Non-pigmented ciliary epithelial cell (primary cell): ENCODE data around the gene SH2D5.

Source experiments
- DNase-seq: peaks from one replicate; pipeline ENCODE4 v3.0.0-alpha.2; 2010; ENCODE audit warnings: low read depth

The SH2D5 gene

DNA sequence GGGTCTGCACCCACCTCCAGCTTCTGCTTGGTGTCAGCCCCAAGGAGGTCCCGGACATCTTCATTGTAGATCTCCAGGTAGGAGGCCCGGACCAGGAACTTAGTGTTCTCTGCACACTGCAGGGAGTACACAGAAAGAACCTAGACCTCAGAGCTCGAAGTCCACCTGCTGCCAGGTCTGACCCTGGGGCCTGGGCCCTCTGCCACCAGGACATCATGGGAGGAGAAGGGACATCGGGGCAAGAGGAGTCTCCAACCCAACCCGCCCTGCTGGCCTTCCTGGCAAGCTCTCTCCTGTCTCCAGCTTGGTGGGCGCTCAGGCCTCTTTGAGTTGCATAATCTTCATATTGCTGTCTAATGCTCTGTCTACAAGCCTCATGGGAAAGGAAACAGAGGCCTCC, 19.1 kb downstream of the SH2D5 start:
- no peak for DNase-seq

DNA sequence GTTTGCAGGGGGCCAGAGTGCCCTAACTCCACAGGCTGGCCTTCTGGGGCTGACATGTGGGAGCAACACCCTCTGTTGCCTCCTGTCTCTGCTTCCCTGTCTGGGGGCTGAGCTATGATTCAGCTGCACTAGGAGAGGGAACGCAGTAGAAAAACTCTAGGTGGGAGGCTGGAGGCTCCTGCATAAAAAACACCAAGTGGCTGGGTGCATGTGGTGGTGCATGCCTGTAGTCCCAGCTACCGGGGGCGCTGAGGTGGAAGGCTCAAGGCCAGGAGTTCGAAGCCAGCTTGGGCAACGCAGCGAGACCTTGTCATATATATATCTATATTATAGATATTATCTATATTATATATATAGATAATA, 20.3 kb downstream of the SH2D5 start:
- DNase-seq: no peak

DNA sequence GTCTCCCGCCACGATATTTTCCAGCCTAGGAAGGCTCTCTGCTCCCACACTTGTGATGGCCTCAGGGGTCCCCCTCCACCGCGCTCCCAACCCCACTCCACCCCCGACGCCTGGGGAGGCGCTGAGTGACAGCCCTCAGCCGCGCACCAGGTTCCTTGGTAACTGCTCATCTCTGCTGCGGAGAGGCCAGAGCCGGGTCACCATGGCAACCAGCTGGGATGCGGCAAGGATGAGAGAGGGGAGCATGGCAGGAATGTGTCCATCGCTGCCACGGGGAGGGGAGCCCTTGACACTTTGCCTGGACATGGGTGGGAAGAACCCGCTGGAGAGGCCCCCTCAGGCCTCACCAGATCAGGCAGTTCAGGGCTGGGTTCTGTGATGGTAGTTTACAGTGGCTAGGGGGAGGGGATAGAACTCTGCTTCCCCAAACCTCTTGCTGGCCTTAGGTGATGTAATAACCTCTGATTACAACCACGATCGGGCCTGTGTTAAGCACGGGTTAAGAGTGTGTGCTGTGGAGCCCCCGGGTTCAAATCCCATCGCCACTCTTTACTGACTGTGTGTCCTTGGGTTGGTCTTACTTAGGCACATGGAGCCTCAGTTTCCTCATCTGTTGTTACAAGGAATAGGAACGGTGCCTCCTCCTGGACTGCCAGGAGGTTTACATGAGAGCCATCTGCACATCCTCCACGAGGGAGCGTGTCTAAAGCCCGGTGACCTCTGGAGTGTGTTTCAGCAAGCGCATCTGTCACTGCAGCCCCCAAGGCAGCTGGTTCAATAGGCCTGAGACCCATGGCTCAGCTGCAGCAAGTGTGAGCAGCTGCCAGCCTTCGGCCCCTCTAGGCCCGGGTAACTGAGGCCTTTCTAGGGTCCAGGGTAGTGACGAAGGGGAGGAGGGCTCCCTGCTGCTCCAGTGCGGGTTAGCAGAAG, 21.0 kb downstream of the SH2D5 start:
- DNase-seq: no peak

DNA sequence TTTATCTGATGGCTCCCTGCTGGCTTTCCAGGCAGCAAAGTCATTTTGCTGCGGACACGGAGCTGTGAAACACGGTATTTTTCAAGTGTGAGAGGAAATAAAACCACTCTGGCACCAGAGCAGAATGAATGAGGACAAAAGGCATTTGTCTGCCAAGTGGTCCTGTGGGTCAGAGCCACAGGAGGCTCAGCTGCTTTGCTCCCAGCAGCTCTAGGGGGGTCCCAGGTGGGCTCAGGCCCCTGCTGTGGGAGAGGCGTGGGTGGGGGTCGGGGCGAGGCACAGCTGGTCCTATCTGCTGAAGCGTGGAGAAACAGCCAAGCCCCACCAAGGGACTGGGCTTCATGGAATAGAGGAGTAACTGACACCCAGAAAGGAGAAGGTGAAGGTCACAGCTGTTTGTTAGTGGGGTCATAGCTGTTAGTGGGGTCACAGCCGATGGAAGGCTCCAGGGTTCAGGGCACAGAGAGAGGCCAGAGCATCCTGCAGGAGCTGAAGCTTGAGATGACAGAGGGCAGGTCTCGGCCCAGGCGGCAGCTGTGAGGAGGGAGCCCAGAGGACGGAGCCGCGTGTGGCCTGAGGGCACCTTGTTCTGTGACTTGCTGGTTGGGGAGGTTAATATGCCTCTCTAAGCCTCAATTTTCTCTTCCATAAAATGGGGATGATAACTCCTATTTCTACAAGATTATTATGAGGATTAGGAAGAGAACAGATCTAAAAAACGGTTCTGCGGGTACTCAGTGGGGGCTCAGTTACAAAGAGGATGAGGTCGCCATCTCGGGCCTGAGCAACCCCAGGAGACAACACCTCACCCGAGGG, 21.8 kb downstream of the SH2D5 start:
- no peak for DNase-seq

DNA sequence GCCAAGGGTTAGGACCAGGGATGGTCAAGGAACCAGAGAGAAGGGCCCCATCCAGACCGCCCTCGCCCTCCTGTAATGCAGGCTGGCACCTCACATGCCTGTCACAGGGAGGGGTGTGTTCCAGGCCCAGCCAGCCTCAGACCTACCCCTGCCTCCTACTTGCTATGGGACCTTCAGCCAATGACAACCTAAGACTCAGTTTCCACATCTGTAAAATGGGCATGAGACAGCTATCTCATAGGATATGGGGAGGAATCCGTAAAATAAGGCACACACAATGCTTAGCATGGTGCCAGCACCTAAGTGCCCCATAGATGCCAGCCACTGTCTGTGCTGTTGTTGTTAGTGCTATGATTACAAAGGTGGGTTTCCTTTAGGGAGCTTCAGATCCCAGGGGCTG, 22.6 kb downstream of the SH2D5 start:
- DNase-seq: no peak

DNA sequence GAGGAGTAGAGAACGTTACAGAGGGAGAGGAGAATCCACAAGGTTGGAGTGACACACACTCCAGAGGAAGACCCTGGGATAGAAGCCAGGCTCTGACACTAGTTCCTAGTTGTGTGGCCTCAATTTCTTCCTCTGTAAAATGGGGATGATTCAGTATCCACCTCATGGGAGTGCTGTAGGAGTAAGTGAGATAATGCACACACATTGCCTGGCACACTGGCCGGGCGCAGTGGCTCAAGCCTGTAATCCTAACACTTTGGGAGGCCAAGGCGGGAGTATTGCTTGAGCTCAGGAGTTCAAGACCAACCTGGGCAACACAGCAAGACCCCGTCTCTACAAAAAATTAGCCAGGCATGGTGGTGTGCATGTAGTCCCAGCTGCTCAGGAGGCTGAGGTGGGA, 23.6 kb downstream of the SH2D5 start:
- no peak for DNase-seq

DNA sequence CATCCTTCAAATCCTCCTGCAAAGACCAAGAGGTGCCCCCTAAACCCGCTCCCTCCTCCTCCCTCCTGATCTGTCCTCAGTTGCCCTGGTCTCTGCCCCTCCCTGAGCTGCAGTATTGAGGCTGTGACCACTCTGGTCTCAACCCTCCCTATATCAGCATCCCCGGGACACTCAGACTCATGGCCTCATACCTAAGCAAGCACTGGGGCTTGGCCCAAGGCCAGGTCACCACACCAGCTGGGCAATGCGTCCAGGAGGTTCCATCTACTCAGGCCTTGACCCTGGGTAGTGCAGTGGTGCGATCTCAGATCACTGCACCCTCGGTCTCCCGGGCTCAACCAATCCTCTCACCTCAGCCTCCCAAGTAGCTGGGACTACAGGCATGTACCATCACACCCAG, 24.4 kb downstream of the SH2D5 start:
- DNase-seq: no peak

DNA sequence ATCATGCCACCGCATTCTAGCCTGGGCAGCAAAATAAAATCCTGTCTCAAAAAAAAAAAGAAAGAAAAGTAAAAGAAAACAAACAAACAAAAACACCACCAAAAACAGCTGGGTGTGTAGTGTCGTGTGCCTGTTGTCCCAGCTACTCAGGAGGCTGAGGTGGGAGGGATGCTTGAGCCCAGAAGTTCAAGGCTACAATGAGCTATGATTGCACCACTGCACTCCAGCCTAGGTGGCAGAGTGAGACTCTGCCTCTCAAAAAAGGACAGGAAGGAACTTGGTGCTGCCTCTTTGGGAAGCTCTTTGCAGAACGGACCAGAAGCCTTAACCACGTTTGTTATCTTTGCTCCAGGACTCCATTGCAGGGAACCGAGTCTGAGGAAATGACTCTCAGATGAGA, 25.7 kb downstream of the SH2D5 start:
- no peak for DNase-seq

DNA sequence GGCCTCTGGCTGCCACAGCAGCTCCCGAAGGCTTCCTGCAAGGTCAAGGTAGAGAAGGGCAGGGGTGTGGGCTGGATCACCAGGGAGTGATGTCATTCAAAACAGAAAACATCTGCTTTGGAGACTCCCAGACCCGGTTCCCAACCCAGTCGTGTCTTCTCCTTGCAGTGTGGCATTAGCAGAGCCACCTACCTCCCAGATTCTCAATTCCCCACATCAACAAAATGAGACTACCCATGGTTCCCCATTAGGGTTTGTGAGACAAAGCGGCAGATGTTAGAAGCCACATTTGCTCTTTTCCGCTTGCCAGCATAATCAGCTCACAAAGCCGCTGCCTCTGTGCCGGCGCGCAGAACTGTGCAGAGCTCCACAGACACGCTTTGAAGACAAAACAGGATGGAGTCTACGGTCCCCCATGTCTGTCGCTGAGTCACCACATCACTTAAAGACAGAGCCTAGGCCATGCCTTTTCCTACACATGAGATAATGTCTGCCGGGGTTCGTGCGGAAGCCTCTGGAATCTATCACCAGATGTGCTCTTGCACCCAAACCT, 27.2 kb downstream of the SH2D5 start:
- no peak for DNase-seq

DNA sequence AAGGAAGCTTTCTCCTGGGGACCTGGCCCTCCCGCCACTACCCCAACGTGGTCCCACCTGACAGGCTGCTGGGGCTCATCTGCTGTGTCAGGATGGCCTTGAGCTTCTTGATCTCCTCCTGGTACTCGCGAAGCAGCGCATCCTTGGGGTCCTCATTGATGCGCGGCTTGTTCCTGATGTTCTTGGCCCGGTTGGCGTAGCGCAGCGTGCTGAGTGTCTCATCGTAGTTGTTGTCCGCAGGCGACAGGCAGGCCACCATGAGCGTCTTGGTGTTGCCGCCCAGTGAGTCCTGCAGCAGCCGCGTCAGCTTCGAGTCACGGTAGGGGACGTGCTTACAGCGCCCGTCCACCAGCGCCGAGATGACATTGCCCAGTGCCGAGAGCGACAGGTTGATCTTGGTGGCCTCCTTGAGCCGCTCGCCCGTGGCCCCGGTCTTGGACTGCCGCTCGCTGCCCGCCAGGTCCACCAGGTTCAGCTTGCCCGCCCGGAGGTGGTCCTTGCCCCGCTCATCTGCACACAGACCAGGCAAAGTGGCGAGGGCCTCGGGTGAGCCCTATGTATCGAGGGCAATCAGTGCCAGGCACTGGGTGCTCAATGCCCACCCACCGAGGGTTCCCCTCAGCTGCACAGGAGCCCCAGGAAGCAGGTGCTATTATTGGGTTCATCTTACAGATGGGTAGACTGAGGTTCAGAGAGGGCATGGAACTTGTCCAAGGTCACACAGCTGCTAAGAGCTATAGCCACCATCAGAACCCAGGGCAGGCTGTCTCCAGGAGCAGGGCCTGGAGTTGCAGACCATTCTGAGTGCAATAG, 27.9 kb downstream of the SH2D5 start:
- no peak for DNase-seq

DNA sequence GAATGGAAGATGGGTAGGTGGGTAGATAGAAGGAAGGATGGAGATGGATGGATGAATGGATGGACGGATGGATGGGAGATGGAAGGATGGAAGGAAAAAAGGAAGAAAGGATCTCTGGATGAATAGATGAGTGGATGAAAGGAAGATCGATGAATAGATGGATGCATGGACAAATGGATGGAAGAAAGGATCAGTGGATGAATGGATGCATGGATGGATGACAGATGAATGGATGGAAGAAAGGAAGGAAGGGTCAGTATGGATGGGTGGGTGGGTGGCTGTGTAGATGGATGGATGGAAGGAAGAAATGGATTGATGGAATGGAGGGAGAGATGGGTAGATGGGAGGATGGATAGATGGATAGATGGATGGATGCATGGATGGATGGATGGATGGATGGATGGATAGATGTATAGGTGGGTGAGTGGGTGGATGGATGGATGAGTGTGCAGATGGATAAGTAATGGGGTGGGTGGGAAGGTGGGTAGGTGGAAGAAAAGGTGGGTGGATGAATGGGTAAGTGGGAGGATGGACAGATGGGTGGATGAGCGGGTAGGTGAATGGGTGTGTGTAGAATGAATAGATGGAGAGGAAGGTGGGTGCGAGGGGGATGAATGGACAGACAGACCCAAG, 29.3 kb downstream of the SH2D5 start:
- no peak for DNase-seq

DNA sequence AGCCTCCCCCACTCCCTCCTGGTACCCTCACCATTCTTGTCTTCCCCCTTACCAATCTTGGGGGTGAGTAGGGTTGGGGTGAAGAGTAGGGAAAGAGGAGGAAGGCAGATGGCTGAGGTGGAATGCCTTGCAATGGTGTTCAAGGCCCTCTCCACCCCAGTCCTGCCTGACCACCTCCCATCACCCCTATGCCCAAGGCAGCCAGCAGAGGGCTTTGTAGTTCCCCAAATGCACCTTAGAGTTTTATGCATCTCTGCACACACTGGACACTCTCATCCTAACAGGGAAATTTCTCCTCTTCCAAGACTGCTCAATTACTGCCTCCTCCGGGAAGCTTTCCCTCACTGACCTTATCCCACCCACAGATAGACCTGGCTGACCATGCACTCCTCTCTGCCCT, 30.1 kb downstream of the SH2D5 start:
- no peak for DNase-seq

DNA sequence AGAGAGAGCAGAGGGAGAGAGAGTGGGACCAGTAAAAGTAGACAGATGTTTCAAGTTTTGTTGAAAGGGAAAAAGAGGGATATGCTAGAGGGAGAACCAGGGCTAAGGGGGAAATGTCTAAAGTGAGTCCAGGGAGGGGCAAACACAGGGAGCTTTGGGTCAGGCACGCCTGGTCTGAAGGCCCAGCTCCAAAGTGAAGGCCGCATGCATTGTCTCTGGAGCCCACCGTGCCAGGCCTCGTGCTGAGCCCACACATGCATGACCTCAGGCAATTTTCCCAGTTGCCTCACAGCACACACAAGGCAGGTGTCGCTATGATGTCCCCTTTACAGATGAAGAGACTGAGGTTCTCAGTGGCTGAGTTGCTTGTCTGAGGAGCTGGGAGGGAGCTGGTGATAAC, 30.7 kb downstream of the SH2D5 start:
- no peak for DNase-seq

DNA sequence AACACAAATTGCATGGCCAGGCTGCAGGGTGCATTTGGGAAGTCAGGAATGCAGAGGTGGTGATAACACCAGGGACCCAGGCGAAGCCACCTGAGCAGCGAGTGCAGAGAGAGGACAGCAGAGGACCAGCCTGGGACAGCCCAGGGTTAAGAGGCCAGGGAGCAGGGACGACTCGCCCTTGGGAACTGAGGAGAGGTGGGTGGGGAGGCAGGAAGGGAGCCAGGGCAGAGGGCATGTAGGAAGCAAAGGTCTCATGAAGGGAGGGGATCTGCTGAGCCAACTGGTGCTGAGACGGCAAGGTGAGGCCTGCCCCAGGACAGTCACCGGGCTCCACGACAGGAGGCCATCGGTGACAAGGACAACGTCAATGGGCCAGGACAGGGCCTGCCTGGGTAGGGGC, 31.1 kb downstream of the SH2D5 start:
- no peak for DNase-seq

DNA sequence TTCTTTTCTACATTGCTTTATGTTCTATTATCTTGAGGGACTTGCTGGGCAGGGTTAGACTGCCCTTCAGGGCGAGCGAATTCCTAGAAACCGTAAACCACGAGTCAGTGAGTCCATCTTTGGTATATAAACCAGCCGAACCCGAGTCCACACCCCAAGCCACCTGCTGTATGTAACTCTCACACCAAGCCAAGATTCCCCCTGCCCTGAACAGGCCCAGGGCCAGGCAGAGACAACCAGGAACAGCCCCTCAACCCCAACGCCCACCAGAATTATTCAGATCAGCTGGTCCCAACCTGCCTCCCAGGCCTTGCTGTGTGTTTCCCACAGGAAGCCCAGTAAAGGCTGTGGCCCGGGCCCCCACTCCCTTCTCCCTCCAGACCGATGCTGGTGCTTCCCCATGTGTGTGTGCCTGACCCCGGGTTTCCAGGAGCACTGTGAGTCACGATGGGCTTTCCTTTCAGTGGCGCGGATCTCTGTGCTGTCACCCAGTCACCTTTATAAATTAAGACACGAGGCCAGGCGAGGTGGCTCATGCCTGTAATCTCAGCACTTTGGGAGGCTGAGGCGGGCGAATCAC, 31.8 kb downstream of the SH2D5 start:
- no peak for DNase-seq

DNA sequence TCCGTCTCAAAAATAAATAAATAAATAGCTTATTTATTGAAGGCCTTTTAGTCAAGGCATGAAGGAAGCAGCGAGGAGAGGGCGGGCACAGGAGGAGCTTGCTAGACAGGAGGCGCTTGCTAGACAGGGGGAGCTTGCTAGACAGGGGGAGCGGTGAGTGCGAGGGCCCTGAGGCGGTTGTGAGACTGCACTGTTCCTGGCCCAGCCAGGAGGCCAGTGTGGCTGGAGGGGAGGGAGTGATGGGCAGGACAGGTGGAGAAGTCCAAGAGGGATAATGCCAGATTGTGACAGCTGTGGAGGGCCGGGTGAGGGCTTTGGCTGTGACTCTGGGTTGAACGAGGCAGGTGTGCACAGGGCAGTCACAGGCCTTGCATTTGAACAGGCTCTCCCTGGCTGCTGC, 32.9 kb downstream of the SH2D5 start:
- DNase-seq: no peak

DNA sequence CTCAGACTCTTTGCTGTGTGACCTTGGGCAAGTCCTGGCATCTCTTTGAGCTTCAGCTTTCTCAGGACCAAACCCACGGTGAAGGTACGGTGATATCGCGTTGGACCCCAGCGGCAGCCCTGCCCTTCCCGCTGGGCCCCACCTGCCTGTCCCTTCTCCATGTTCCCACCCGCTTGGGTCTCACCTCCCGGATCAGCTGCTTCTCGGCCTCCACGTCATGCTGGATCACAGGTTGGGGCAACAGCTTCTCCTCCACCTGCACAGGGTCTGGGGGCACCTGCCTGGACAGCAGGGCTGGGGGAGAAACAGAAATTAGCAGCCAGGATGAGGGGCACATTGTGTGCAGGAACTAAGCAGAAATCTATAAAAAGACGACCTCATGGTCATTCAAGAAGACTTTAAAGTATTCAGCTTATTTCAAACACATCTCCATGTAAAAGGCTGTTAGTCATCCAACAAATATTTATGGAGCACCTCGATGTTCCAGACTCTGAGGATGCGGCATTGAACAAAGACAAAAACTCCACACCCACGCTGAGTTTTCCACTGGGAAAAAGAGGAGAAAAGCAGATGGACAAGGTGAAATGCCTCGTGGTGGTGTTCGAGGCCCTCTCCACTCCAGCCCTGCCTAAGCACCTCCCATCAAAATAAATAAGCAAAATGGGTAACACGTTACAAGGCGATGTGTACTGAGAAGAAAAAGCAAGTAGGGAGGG, 34.1 kb downstream of the SH2D5 start:
- DNase-seq: peak; percentile 54

DNA sequence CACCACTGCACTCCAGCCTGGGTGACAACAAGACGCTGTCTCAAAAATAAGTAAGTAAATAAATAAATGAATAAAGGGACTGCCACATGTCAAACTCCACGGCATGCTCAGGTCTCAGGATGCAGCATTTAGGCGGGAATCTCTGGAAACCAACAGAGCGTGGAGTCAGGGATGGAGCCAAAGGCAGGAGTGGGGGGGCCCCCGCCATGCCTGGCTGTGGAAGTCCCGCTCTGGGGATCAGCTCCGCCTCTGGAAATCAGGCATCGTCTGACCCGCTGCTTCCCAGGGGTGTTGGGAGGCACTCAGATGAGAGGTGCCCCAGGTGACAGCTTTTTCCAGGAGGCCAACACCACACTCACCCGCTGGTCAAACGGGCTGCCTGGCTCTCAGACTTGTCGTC, 34.9 kb downstream of the SH2D5 start:
- no peak for DNase-seq

DNA sequence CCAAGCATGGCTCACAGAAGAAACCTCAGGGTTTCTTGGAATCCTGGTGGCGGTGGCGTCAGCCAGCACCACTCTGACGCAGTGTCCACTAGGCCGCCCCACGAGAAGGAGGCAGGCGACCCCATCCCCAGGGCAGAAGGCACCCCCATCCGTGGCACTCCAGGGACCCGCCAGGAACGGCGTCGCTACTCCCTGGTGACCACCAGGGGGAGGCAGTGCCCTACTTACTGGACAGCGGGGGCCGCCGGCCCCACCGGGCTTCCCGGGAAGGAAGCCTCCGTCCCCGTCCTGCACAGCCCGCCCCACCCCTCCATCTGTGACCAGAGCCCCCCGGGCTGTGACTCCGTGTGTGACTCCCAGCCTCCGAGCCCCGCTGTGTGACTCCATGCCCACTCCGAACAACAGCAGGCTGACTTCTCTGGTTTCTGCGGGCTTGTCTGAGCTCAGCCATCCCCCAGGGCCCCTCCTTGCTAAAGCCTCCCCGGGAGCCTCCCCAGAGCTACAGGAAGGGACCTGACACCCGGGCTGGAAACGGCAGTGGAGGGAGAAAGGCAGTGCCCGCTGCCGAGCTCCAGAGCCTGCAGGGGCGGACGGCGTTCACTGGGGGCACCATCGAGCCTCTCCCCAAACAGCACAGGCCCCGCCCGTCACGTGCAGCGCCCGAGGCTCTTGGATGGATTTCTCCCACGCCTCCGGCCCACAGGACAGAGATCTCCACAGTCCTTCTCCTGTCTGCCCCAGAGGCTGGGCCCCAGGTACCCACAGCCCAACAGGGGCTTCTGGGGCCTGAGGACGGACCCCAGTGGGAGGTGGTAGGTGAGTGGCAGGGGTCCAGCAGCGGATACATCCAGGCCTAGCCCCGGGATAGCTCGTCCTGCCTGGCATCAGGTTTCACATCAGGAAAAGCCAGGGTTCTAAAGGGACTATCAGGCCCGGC, 35.8 kb downstream of the SH2D5 start:
- DNase-seq: peak; percentile 56

DNA sequence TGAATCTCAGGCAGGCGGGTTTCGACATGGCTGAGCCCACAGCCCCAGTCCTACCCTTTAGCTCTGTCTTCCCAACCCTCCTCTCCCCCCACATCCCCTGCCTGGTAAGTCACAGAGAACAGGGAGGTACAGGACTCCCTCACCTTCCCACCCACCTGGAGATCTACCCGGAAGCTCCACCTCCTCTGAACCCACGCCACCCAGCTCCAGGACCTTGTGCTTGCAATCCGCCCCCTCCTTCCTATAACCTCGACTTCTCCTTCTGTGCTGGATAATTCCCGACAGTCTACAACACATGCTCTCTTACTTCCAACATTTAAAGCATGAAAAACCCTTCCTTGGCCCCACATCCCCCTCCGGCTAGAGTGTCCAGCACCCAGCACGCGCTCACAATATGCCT, 37.0 kb downstream of the SH2D5 start:
- no peak for DNase-seq
